Stimulated activated CD4-positive, alpha-beta T cell treated with anti-CD3 and anti-CD28 coated beads, Interleukin-2, amount 100 ng/mL, for 48 hours (primary cell): ENCODE results near the gene KCNJ11.
A peak's percentile ranks its signal among the peaks of the same experiment; 100 is the strongest.

Experiments used
- DNase-seq, 2 donors: peaks; one replicate each; pipeline ENCODE4 v3.0.0-alpha.2; 2020

KCNJ11 gene

GRCh38 chr11:17352950-17353820 lies 35.3 kb downstream of the KCNJ11 start:
- peak; percentile 47 to 50 for DNase-seq

- DNase-seq = peak; percentile 32 to 52
Observed at GRCh38 chr11:17351510-17352176, 36.8 kb downstream of the KCNJ11 start, which contains the start of gene NCR3LG1. TSS of gene NCR3LG1 (plus strand) at chr11:17351800. CDS start at chr11:17351970, 170 bp downstream.

- no peak for DNase-seq
Observed at GRCh38 chr11:17351172-17351509, 37.3 kb downstream of the KCNJ11 start.

- DNase-seq = no peak
Observed at GRCh38 chr11:17350455-17351171, 37.8 kb downstream of the KCNJ11 start.

- DNase-seq = no peak
Observed at GRCh38 chr11:17347676-17348075, 40.8 kb downstream of the KCNJ11 start.

GRCh38 chr11:17343907-17344306 lies 44.6 kb downstream of the KCNJ11 start:
- no peak for DNase-seq

- DNase-seq = no peak
Observed at GRCh38 chr11:17343257-17343656, 45.2 kb downstream of the KCNJ11 start.
